MV-4-11 (cell line): ENCODE results near the gene GAGE12F.
"Not testable (repeated sequence)": the region's sequence is repeated elsewhere in the genome, so short reads cannot be mapped to it uniquely, and the experiment has no call there.

Experiments used
- DNase-seq: peaks from one replicate; lab custom pipeline; 2025; lab: John Stamatoyannopoulos, UW

Gene GAGE12F

GRCh38 chrX:49560542-49560941, at the start of gene GAGE12F:
GAGE12F (plus strand) TSS chrX:49560842; CDS start chrX:49561997, 1,155 bp downstream.
- DNase-seq, result not testable (repeated sequence)

- DNase-seq, result not testable (repeated sequence)
Observed at GRCh38 chrX:49531877-49532276, 28.8 kb upstream of the GAGE12F start, which contains the start of gene GAGE12C. GAGE12C (plus strand) TSS chrX:49532177; CDS start chrX:49533332, 1,155 bp downstream.

GRCh38 chrX:49541433-49541832, 19.2 kb upstream of the GAGE12F start, which contains the start of gene GAGE12D:
GAGE12D (plus strand) TSS chrX:49541733; CDS start chrX:49542888, 1,155 bp downstream.
- DNase-seq, result not testable (repeated sequence)

- DNase-seq, result not testable (repeated sequence)
Observed at GRCh38 chrX:49550989-49551388, 9.7 kb upstream of the GAGE12F start, which contains the start of gene GAGE12E. GAGE12E (plus strand) TSS chrX:49551289; CDS start chrX:49552444, 1,155 bp downstream.

GRCh38 chrX:49568728-49569127, 8.1 kb downstream of the GAGE12F start:
- DNase-seq, result not testable (repeated sequence)

GRCh38 chrX:49569152-49569551, 8.5 kb downstream of the GAGE12F start:
- DNase-seq, result not testable (repeated sequence)

- DNase-seq, result not testable (repeated sequence)
Observed at GRCh38 chrX:49570100-49570499, 9.5 kb downstream of the GAGE12F start, which contains the start of gene GAGE12G. GAGE12G (plus strand) TSS chrX:49570400; CDS start chrX:49571555, 1,155 bp downstream.

GRCh38 chrX:49579649-49580048, 19.0 kb downstream of the GAGE12F start, which contains the start of gene GAGE12H:
GAGE12H (plus strand) TSS chrX:49579949; CDS start chrX:49581104, 1,155 bp downstream.
- DNase-seq, result not testable (repeated sequence)

GRCh38 chrX:49589196-49589595, 28.6 kb downstream of the GAGE12F start, which contains the start of gene GAGE2A:
GAGE2A (plus strand) TSS chrX:49589496; CDS start chrX:49590651, 1,155 bp downstream.
- not testable (repeated sequence) for DNase-seq

- not testable (repeated sequence) for DNase-seq
Observed at GRCh38 chrX:49589769-49590478, 29.3 kb downstream of the GAGE12F start.

- not testable (repeated sequence) for DNase-seq
Observed at GRCh38 chrX:49590488-49590887, 29.8 kb downstream of the GAGE12F start.

- DNase-seq, result not testable (repeated sequence)
Observed at GRCh38 chrX:49598720-49599119, 38.1 kb downstream of the GAGE12F start, which contains the start of gene GAGE1. GAGE1 (plus strand) TSS chrX:49599020; CDS start chrX:49600175, 1,155 bp downstream.

GRCh38 chrX:49610718-49611310, 50.2 kb downstream of the GAGE12F start:
- no peak for DNase-seq
